Measurements from ENCODE around the gene MPIG6B.

DNA sequence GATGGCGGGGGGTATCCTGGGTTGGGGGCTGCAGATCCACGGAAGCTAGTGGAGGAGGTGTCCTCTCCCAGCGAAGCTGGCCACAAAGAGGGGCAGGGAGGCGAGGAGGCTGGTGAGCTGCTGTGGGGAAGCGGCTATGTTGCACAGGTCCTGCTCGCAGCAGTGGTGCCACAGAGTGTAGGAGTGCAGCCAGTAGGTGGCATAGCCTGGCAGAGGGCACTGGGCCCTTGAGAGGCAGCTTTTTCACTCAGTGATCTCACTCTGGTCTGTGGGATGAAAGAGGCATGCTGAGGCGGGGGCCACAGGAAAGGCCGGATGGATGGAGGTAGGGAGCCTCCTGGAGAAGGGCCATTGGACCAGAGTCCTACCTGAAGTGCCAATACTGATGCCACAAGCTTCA is 10.9 kb upstream of the MPIG6B start:
- TF ChIP-seq, protein P1, sequence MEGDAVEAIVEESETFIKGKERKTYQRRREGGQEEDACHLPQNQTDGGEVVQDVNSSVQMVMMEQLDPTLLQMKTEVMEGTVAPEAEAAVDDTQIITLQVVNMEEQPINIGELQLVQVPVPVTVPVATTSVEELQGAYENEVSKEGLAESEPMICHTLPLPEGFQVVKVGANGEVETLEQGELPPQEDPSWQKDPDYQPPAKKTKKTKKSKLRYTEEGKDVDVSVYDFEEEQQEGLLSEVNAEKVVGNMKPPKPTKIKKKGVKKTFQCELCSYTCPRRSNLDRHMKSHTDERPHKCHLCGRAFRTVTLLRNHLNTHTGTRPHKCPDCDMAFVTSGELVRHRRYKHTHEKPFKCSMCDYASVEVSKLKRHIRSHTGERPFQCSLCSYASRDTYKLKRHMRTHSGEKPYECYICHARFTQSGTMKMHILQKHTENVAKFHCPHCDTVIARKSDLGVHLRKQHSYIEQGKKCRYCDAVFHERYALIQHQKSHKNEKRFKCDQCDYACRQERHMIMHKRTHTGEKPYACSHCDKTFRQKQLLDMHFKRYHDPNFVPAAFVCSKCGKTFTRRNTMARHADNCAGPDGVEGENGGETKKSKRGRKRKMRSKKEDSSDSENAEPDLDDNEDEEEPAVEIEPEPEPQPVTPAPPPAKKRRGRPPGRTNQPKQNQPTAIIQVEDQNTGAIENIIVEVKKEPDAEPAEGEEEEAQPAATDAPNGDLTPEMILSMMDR (IDR thresholded peaks at IDR 0.05; ENCODE audit: low read length), result peak; percentile 47
- TF ChIP-seq EZH2 (IDR thresholded peaks at IDR 0.05; ENCODE audit: borderline replicate concordance, low read length), result no peak
